Measurements from ENCODE around the gene FOXRED2. TPM values are rescaled to one million over a fixed set of nuclear protein-coding genes. Genes with fewer than 3 reads are reported as not detected.
"Not testable (repeated sequence)": the region's sequence is repeated elsewhere in the genome, so short reads cannot be mapped to it uniquely, and the experiment has no call there.

FOXRED2 gene
- polyA plus RNA-seq, 3 donors, result 23.2 to 25.6 (median 24.5) TPM

GRCh38 chr22:36452978-36453607 lies 53.7 kb downstream of the FOXRED2 start:
- DNase-seq (ENCODE audit: low read depth in 3 of 3, low spot score in 2 of 3), result not testable (repeated sequence)

- DNase-seq (ENCODE audit: low read depth in 3 of 3, low spot score in 2 of 3), result no peak
Observed at GRCh38 chr22:36452250-36452977, 54.4 kb downstream of the FOXRED2 start.

GRCh38 chr22:36450923-36451322 lies 55.9 kb downstream of the FOXRED2 start:
- not testable (repeated sequence) for DNase-seq (ENCODE audit: low read depth in 3 of 3, low spot score in 2 of 3)

GRCh38 chr22:36449596-36450175 lies 57.2 kb downstream of the FOXRED2 start:
- no peak for DNase-seq (ENCODE audit: low read depth in 3 of 3, low spot score in 2 of 3)

GRCh38 chr22:36447632-36448031 lies 59.2 kb downstream of the FOXRED2 start:
- no peak for DNase-seq (ENCODE audit: low read depth in 3 of 3, low spot score in 2 of 3)

- no peak for DNase-seq (ENCODE audit: low read depth in 3 of 3, low spot score in 2 of 3)
Observed at GRCh38 chr22:36445158-36445668, 61.6 kb downstream of the FOXRED2 start.

GRCh38 chr22:36443198-36443770 lies 63.6 kb downstream of the FOXRED2 start:
- DNase-seq (ENCODE audit: low read depth in 3 of 3, low spot score in 2 of 3), result no peak

- DNase-seq (ENCODE audit: low read depth in 3 of 3, low spot score in 2 of 3), result no peak
Observed at GRCh38 chr22:36442506-36443197, 64.2 kb downstream of the FOXRED2 start.

- no peak for DNase-seq (ENCODE audit: low read depth in 3 of 3, low spot score in 2 of 3)
Observed at GRCh38 chr22:36440429-36441002, 66.3 kb downstream of the FOXRED2 start.

GRCh38 chr22:36439481-36440271 lies 67.2 kb downstream of the FOXRED2 start:
- DNase-seq (ENCODE audit: low read depth in 3 of 3, low spot score in 2 of 3), result no peak

Other genes with a start within 250 kb of the FOXRED2 start
- 100 to 1,000 TPM; 257 to 295 (median 274) TPM for gene MYH9, start 119.1 kb downstream of the FOXRED2 start, polyA plus RNA-seq (ENCODE audit: insufficient read length in 3 of 3)
- gene TXN2, start 25.4 kb downstream of the FOXRED2 start, polyA plus RNA-seq (ENCODE audit: insufficient read length in 3 of 3), result 100 to 1,000 TPM; 133 to 142 (median 138) TPM
- gene EIF3D, start 22.1 kb upstream of the FOXRED2 start, polyA plus RNA-seq (ENCODE audit: insufficient read length in 3 of 3), result 100 to 1,000 TPM; 319 to 329 (median 322) TPM
- not detected for gene CACNG2, start 196.7 kb upstream of the FOXRED2 start, polyA plus RNA-seq (ENCODE audit: insufficient read length in 3 of 3)